ENCODE data around the gene LGMN. TPM values are rescaled to one million over a fixed set of nuclear protein-coding genes. Genes with fewer than 3 reads are reported as not detected.
"Not testable (repeated sequence)": the region's sequence is repeated elsewhere in the genome, so short reads cannot be mapped to it uniquely, and the experiment has no call there.

The LGMN gene
- polyA plus RNA-seq, 4 donors = 98.6 to 145 (median 111) TPM

DNA sequence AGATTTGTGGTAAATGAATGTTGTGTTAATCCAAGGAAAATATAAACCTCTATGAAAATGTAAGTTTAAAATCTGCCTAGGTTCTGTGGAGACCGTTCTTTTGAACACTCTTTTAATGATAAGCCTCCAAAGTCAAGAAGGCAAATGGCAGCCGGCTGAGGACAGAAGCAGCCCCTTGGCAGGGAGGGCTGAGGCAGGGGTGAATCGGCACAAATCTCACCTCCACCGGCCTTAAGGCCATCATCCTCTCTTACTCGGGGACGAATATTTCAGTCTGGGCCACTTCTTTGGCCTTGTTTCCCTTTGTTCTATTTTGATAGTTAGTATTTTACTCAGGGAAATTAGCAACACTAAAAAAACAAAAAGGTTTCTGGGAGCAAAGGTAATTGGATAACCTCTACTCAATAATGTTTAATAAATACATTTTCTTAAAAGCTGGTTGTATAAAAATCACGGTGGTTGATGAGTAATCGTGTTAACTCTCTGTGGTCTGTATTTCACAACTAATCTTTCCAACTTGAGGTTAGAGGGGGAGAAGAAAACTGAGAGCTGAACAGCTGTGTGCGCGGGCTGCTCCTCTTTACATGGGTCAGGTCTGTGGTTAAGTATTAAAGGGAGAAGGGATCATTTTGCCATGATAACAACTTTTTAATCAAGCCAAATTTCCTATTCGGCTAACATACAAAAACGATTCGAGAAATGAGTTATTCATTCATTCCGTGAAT lies 18.6 kb downstream of the LGMN start:
- DNase-seq (ENCODE audit: low read depth in 4 of 4, low spot score in 3 of 4) = no peak

DNA sequence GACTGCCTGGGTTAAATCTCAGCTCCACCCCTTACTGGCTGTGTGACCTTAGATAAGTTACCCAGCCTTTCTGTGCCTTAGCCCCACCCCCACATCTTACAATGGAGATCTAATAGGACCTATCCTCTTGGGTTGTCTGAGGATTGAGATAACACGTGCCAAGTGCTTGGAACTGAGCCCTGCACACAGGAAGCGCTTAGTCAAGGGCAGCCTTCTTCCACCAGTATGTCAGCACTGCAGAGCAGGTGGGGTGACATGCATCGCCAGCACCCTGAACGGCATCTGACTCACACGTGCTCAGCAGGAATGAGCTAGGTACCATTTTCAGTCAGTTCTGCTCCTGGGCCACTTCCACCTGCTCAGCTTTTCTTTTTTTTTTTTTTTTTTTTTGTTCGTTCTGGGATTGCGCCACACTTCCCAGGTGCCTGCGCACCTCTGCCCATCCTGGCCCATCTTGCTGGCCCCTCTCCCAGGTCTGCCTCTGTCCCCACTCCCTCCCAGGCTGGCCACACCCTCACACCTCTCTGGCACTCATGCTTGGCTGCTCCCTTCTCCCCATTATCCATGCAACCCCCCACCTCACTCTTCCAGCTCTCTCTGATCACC lies 19.6 kb downstream of the LGMN start:
- DNase-seq (ENCODE audit: low read depth in 4 of 4, low spot score in 3 of 4) = no peak

DNA sequence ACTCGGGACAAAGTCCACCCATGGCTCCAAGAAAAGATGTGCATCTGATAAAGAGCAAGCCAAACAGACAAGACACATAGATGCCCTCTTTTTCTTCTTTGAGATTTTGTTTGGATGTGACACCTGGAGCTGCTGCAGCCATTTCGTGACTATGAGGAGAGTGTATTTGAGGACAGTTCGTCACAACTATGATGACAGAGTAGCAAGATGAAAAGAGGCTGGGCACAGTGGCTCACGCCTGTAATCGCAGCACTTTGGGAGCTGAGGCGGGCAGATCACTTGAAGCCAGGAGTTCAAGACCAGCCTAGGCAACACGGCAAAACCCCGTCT lies 21.5 kb downstream of the LGMN start:
- no peak for DNase-seq (ENCODE audit: low read depth in 4 of 4, low spot score in 3 of 4)

DNA sequence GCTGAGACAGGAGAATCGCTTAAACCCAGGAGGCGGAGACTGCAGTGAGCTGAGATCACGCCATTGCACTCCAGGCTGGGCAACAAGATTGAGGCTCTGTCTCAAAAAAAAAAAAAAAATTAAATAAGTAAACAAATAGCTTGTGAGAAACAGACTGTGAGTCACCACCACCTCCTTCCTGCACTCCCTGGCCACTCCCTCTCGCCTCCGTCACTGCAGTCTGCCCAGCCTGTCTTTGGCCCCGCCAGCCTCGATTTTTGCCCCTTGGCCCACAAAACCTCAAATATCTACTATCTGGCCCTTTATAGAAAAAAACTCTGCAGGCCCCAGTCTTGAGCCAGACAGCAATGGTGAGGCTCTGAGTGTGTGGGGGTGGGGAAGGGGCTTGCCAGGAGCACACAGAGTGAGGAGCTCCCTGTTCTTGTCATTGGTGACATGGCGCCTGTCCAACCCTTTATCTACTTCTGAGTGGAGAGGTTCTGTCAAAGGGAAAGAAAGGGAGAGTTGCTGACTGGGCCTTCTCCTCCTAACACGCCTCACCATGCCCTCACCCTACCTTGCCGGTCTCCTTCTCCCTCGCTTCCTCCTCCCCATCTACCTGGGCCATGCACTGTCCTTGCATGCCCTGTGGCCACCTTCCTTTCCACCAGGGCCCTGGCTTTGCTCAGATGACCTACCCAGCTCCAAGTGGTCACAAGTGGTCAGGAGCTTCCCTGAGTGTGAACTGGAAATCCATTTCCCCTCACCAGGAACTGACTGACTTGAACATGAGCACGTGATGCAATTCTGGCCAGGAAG lies 22.1 kb downstream of the LGMN start:
- no peak for DNase-seq (ENCODE audit: low read depth in 4 of 4, low spot score in 3 of 4)

DNA sequence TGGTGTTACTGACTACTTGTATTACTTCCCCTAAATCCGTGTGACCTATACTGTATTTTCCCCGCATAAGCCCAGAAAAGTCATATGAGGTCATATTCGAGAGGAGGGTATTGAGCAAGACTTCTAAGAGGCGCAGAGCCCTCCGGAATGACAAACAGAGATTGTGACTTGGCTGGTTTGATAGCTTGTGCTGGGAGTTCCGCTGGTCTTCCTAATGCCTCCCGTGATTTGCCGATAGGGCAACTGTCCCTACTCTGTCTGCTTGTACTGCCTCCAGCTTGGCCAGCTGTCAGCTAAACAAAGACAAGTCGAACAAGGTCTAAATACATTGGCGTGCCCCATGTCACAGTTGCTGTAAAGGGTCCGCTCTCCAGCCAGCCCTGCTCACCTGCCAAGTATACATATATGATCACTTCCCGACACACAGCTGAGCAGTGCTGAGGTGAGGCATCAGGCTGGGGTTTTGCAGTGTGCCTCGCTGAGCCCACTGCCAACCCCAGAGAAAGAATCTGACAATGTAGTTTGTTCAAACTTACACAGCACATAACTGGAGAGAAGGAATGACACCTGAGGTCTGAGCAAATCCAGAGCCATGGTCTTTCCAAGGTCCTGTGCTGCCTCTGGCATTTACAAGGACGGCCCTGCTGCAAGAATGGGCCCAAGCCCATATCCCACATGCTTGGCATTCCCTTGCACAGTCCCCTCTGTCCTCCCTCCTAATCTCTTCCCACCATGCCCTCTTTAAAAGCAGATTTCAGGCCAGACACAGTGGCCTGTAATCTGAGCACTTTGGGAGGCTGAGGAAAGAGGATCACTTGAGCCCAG lies 23.7 kb downstream of the LGMN start:
- no peak for DNase-seq (ENCODE audit: low read depth in 4 of 4, low spot score in 3 of 4)

DNA sequence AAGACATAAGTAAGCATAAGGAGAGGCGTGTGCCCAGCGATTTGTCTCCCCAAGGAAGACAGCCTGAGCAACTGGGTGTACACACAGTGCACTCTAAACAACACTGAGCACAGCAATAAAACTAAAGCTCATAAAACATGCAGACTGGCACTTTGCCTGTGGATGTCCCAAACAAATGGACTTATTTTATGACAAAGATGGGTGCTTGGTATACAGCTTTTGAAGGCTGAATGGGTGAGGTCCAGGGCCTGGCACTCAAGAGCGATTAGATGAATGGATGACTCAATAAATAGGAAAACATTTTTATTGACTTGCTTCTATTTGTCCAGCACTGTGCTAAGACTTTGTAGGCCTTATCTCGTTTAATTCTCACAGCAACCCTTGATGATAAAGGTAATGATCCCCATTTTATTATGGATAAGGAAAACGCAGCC lies 28.5 kb downstream of the LGMN start:
- DNase-seq (ENCODE audit: low read depth in 4 of 4, low spot score in 3 of 4) = no peak

DNA sequence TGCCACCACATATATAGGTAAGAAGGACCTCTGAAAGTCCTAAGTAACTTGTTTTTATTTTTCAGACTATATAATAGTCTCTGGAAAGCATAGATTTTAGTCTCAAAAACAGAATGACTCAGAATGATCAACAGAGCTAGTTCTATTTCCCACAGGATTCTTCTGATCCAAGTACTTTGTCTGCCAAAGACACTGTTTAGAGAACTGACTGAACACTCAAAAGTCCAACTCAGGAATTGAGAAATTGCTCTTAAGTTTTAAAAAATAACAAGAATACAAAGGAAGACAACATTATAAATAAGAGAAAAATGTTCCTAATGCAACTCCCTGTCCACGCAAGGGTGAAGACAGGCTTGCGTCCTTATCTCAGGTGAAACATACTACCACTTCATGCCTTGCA lies 29.0 kb downstream of the LGMN start:
- DNase-seq (ENCODE audit: low read depth in 4 of 4, low spot score in 3 of 4) = no peak

DNA sequence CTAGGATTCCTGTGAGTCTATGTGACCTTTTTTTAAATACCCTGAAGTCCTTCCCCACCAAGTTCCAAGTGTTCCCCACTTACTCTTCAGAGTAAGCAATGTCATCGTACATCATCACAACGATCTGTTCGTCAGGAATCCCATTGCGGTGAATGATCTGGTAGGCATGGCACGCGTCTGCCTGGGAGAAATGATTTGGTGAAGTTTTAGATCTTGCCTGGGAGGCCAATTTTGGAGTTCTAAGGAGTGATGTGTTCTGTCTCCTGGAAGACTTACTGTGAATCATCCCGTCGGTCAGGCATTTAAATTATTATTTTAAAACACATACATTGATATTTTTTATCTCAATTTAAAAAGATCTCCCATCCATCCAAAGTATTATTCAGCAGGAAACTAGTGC lies 29.8 kb downstream of the LGMN start:
- no peak for DNase-seq (ENCODE audit: low read depth in 4 of 4, low spot score in 3 of 4)

DNA sequence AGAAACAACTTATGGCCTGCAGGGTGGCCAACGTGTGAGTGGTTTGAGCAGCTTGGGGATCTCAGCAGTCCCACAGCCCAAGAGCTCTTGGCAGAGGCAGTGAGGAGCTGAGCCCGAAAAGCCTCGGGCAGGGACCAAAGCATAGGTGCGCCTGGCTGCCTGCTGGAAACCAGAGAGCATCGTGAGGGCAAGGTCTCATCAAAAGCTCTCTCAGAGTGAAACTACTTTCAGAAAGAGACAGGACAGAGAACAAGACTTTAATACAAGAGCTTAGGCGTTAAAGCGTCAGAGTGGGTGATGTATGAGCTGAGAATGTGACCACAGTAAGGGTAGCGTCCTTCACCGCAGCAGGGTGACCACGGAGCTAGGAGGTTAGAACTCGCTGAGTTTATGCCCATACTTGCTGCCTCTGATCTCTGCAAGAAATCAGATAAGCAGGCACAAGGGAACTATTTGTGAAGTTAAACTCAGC lies 30.8 kb downstream of the LGMN start:
- DNase-seq (ENCODE audit: low read depth in 4 of 4, low spot score in 3 of 4) = no peak

DNA sequence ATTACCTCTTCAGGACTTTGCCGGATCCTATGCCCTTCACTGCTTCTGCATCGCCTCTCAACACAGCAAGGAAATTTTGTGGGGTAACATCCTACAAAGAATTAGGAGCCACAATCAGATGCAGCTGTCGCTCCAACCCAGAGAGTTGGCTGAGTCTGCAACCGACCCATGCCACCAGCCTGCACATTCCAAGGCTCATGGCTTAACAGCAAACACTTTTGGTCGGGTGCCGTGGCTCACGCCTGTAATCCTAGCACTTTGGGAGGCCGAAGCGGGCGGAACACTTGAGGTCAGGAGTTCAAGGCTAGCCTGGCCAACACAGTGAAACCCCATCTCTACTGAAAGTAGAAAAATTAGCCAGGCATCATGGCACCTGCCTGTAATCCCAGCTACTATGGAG lies 32.3 kb downstream of the LGMN start:
- no peak for DNase-seq (ENCODE audit: low read depth in 4 of 4, low spot score in 3 of 4)

DNA sequence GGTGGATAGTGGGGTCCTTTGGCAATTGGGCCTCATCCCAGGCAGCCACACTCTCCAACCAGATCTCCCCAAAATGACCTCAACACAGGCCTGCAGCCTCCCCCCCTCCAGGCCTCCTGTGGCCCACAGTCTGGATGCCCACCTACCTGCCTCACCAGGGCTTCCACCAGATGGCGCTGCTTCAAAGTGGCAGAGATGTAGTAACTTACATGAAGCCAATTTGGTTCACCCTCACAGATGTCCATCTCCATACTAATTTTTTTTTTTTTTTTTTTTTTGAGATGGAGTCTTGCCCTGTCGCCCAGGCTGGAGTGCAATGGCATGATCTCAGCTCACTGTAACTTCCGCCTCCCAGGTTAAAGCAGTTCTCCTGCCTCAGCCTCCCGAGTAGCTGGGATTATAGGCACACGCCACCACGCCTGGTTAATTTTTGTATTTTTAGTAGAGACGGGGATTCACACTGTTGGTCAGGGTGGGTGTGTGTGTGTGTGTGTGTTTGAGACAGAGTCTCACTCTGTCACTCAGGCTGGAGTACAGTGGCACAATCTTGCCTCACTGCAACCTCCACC lies 33.6 kb downstream of the LGMN start:
- not testable (repeated sequence) for DNase-seq (ENCODE audit: low read depth in 4 of 4, low spot score in 3 of 4)

DNA sequence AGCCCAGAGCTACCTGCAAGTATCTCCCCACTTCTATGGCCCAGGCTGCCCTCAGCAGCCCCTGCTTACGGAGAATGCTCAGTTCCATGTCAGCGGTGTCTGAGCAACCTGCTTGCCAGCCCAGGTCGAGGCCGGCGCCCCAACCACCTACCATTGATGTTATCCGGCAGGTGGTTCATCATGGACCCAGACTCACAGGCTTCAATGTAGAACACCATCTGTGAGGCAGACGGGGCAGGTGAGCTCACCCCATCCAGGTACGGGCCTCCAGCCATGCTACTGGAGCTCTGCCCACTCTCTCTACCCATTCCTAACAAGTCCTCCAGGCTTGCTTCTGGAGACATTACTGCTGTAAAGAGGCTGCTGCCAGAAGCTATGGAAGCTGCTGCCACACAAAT lies 35.8 kb downstream of the LGMN start:
- no peak for DNase-seq (ENCODE audit: low read depth in 4 of 4, low spot score in 3 of 4)

DNA sequence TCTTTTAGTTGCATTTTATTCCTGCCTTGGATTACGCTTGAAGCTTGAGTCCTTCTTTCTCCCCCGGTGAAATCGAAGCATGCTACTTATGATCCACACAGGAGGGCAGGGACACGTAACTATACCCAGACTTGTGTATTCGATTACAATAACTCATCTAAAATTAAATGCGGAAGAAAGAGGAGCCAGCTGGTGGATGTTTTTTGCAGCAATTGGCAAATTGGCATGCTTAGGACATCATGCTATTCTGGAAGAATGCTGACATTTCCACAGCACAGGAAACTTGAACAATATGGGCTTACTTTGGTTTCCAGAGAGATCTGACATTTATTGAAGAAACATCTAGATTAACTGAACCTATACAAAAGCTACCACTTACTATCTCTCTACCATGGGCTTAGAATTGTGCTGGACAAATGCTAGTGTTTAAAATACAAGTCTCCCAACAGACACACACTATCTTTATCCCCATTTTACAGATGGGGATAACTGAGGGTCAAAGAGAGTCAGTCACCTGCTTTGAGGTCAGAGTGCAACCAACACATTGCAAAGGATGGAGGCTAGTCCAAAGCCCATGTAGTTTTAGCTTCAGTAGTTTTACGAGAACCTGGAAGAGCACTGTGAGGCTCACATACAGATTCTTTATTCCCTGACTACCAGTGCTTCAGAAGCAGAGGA lies 36.3 kb downstream of the LGMN start:
- no peak for DNase-seq (ENCODE audit: low read depth in 4 of 4, low spot score in 3 of 4)

DNA sequence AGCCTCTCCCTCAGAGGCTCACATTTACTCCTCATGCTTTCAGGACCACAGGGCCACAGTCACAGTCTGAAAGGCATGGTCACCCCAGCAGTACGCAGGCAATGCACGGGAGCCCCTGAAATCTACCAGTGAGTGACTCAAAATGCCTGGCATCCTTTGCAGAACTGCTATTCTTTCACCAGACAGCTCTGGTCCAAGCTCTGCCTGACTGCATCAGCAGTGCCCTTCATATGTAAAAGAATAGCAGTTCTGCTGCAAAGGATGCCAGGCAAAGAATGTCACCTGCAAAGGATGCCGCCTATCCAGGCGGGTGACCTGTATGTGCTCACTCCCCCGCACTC lies 38.5 kb downstream of the LGMN start:
- DNase-seq (ENCODE audit: low read depth in 4 of 4, low spot score in 3 of 4) = no peak

DNA sequence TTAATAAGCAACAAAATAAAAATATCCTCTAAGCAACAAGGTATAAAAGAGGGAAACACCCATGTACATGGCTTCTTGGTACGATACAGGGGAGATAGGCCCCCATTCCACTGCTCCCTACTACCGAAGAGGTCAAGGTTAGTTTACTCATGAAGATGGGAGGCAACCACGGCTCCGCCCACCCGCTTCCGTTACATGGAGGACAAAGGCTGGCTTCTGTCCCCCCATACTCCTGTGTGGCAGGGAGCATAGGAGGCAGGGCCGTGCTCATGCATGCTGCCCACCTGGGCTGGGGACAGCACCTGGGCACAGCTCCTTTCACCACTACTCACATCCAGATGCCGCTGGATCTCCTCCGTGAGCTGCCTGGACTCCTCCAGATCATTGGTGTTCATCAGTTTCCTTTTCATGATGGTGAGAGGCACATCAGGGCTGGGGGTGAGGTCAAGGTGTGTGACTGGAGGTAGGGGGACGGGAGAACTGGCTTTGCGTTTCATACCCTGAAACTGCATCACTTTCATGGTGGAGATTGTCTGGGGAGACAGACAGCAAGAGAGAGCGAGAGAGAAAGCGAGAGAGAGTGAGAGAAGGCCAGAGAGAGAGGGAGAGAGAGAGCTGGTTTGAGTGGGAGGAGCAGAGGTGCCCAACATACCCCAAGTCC lies 39.0 kb downstream of the LGMN start:
- no peak for DNase-seq (ENCODE audit: low read depth in 4 of 4, low spot score in 3 of 4)

DNA sequence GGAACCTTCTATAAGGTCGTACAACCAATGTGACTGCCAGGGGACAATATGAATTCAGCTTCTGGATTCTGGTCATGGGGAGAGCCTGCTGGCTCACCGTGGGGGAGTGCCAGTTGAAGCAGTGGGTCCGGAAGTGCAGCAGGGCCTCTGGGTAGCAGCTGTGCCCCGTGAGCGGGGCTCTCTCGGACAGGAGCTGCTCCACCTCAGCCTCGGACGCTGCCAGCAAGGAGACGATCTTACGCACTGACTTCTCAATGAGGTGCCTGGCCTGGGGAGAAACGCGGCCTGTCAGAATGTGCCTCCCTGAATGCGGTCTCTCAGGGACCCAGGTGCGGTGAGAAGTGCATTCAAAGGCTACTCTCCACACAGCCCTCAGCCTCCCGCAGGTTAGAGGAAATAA lies 42.0 kb downstream of the LGMN start:
- DNase-seq (ENCODE audit: low read depth in 4 of 4, low spot score in 3 of 4) = no peak

DNA sequence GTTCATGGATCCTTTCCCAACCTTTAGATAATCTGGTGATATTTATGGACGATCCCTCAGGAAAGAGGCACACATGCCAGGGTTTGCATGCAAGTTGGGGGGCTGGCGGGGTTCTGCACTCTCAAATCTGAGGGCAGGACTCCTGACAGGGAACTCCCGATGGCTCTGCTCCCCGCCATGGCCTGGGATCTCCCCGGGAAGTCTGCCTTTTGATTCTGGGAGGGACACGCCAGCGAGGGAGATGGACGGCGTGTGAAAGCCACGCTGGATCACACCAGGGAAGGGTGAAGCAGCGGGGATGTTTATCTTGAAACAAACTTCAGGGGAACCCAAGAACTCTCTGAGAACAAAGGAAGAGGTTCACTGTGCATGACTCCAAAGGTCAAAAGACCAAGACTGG lies 43.6 kb downstream of the LGMN start:
- DNase-seq (ENCODE audit: low read depth in 4 of 4, low spot score in 3 of 4) = no peak

DNA sequence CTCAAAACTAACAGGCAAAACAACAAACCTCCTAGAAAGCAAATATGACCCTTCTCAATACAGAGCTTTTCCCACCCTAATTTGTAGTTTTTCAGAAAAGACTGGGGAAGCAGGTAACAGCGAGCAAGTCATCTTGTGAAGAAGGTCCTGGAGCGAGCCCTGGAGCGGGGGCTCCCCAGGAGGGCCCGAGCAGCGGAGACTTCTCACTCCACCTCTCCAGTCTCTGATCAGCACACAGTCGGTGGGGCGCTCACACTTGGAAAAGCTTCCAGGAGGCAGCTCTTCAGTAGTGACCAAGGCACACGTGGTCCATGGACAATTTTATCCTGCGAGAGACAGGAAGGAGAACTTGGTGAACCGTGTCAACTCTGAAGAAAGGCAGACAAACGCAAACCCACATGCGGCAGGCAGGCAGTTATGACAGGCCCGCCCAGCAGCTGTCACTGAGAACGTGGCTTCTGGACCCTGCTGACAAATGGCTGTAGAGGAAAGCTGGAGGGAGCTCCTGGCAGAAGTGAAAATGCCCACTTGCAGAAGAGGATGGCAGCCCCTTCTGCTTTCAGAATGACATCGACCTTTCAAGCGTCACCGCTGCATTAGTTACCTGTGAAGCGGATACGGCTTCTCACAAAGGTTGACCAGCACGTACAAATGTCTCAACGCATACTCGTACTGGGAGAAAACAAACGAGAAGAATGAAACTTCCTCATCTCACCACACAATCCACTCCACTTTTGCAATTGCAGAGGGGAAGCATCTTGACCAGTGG lies 44.2 kb downstream of the LGMN start:
- no peak for DNase-seq (ENCODE audit: low read depth in 4 of 4, low spot score in 3 of 4)

DNA sequence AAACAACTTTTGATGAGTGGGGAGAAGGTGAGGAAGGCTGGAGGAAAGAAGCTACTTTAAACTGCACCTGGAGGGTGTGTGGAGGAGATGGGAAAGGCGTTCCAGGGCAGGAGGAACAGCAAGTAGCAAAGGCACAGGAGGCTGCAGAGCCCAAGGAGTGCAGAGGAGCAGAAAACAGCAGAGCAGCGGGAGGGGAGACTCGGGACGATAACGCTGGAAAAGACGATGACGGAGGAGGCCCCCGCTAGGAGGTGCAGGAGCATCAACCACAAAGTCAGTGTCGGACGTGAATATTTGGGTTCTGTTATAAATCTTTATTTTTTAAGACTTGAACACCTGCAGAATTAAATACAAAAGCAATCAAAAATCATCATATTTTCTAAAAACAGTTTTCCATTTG lies 44.9 kb downstream of the LGMN start:
- DNase-seq (ENCODE audit: low read depth in 4 of 4, low spot score in 3 of 4) = no peak
